GM19240 (cell line): Measurements from ENCODE around the gene PLA2G6.
"Not testable (repeated sequence)": the region's sequence is repeated elsewhere in the genome, so short reads cannot be mapped to it uniquely, and the experiment has no call there.

Experiments used
- DNase-seq: peaks from one replicate; pipeline ENCODE4 v3.0.0; 2011; ENCODE audit warnings: low spot score; ENCODE audit not compliant: insufficient read length

Gene PLA2G6

DNA sequence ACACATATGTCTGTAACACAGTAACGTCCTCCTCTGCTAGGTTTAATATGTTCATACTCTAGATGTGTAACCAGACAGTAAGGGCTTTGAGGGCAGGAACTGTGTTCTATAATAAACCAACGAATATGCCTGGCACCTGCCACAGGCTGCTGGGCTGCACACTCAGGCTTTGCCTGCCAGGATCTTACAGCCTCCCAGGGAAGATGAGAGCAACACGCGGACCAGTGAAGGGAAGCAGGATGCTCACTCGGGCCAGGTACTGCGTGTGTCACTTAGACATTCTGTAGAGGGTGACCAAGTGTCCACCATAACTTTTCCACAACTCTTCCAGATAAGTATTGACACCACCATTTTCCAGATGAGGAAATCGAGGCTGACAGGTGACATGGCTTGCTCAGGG, 49.5 kb downstream of the PLA2G6 start:
- no peak for DNase-seq

DNA sequence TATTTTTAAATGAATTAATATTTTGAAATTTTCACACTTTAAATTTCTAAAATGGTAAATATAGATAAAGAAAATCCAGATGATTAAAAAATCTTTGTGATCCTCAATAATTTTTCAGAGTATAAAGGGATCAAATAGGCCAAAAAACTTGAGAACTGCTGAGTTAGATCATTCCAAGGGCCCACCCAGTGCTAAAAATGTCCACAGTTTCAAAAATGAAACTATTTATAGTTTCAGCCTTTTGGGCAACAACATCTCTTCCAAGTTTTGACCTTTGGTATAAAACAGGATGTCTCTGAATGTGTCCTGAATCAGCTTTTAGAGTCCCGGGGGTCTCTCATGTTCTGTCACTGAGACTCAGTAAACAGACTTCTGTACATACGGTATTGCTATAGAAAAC, 50.2 kb downstream of the PLA2G6 start:
- DNase-seq: no peak

DNA sequence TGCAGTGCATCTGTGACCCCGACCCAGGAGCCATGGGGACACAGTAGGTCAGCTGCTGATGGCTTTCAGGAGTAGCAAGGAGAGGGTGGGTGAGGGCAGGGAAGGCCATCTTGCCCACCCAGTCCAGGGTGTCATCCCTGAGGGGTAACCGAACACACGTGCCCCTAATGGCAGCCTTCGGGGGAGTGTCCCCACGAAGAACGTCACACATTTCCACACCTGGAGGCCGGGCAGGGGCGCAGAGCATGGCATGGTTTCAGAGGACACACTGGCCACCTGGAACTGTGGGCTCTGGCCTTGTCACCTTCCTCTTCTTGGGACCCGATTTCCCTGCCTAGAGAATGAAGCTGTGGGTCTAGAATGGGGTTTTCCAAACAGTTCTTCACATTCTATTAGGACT, 51.8 kb downstream of the PLA2G6 start:
- DNase-seq: no peak

DNA sequence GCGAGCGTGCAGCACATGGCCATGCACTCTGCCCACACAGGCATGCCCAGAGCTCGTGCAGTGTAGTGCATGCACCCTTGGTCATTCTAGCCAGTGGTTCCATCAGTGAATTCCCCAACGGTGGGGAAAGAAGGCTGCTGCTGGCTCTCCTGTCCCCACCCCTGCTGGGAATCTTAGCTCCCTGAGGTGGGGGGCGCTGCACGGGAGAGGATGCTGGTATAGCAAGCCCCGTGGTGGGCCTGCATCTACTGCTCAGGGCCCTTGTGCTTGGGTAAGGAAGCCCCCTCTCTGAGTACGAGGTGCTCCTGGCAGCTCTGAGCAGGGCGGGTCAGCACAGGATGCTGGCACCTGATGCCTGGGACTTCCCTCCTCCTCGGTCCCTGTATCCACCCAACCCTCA, 52.6 kb downstream of the PLA2G6 start:
- no peak for DNase-seq

DNA sequence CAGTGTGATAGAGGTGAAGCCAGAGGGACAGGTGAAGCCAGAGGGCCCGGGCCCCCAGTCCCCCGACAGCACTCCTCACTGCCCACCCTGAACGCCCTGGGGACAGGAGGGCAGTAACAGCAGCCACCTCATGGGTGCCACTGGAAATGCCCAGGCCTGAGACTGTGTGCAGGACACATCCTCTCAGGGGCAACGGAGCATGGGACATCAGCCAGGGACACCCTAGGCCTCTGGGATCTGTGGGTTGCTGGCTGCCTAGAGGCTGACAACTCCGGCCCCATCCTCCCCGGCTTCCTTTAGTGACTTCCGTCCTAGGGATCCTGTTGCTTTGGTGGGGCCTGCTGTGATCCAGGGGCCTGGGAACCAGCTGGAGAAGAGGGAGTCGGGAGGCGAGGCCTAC, 53.8 kb downstream of the PLA2G6 start:
- no peak for DNase-seq

DNA sequence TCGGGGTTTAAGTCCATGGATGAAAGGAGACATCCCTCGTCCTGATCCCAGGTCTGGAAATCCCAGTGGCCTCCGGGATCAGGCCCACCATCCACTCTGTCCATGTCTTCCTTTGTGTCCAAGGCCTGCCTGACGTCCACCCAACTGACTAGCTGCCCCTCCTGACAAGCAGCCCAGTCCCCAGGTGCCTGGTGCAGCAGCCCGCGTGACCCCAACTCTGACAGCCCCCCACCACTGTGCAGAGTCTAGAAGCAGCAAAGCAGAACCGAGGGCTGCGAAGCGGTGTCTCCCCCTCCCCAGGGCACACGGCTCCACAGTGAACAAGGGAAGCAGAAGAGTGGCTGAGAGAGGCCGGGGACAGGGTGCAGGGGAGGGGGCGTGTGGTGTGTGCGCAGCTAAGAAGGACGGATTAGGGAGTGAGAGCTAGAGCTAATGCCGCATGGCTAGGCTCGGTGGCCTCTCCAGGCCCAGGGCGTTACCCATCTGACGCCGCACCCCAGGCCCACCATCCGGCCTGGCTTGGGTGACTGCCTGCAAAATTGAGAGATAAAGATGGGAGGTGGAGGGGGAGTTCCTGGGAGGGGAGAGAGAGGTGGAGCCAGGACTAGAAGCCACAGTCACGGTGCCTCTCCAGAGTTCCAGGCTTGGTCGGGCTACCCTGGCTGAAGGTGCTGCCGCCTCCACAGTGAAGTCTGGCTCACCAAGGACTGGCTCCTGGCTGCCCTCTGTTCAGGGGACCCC, 54.5 kb downstream of the PLA2G6 start:
- DNase-seq: no peak

DNA sequence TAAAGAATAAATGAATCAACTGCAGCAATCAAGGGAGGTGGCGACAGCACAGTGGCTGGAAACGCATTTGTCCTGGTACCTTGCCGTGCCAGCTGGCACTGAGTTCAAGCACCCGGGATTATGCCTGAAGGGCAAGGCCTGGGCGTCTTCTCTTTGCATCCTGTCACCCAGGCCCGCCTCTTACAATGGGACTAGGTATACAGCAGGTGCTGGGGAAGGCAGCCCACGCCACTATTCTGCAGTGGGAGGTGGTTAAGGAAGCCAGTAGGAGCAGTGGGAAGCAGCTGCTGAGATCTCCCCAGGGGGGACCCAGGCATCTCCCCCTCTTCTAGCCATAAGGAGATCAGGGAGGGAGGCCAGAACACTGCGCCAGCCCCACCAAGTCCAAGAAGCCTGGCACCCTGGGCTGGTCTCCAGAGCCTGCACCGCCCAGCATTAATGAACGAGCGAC, 55.9 kb downstream of the PLA2G6 start:
- no peak for DNase-seq

DNA sequence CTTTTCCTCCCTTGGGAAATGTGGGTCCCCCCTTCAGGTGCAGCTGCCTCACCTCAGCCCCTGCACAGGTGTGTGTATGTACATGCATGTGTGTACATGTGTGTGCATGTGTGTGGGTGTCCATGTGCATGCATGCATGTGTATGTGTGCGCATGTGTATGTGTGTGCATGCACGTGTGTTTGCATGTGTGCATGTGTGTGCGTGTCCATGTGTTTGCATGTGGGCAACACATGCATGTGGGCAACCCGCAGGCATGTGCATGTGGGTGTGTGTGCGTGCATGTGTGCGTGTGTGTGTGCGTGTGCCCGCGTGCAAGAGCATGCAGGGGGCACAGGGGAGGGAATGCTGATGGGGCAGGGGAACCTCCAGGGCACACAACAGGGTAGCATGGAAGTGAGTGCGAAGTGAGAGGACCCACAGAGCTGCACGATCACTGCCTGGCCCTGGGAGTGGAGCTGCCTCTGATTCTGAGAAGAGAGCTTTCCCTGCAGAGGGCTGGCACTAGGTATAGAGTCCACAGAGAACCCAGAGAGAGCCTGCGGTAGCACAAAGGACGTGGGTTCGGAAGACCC, 56.5 kb downstream of the PLA2G6 start:
- DNase-seq: no peak

DNA sequence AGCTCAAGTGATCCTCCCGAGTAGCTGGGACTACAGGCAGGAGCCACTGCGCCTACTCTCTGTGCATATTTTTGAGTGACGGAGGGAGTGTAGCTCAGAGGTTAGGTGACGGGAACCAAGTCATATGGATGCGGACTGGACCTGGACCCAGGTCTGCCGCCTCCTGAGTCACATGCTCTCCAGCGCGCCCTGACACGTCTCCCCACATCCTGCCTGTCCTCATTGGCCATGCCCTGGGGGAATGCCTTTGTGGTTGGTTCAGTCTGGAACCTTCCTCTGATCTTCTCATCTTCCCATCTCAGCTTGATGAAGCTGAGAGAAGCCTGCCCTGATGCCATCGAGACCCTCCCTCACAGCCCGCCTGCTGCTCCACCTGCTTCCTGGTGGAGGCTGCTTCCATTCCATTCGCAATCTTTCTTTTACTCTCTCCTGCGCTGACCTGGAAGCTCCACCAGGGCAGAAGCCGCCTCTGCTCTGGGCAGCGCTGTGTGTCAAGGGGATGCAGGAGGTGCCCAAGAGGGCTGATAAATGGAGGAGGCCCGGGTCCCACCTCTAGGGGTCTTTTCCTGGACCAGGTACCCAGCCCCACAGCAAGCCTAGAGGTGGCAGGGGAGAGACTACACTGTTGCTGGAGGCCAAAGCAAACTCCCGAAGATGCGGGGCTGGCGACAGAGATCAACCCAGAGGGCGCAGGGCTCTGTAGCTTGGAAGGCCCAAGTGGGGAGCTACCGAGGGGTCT, 57.2 kb downstream of the PLA2G6 start:
- DNase-seq: no peak

DNA sequence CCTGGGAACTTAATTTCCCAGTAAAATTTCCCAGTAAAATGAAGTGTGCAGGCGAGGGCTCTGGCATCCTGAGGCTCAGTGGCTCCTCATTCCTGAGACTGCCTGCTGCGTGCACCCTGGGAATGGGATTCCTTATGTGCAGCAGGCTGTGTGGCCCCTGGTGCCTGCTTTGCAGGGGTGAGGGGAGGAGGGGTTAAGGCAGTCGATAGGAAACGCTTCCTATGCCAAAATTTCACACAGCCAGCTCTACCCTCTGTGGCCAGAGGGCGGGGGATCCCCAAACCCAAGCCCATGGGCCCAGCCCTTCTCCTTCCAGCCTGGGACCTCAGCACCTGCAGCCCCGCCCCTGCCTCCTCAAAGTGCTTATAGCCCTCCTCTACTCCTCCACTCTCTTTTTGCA, 59.0 kb downstream of the PLA2G6 start:
- DNase-seq: no peak

DNA sequence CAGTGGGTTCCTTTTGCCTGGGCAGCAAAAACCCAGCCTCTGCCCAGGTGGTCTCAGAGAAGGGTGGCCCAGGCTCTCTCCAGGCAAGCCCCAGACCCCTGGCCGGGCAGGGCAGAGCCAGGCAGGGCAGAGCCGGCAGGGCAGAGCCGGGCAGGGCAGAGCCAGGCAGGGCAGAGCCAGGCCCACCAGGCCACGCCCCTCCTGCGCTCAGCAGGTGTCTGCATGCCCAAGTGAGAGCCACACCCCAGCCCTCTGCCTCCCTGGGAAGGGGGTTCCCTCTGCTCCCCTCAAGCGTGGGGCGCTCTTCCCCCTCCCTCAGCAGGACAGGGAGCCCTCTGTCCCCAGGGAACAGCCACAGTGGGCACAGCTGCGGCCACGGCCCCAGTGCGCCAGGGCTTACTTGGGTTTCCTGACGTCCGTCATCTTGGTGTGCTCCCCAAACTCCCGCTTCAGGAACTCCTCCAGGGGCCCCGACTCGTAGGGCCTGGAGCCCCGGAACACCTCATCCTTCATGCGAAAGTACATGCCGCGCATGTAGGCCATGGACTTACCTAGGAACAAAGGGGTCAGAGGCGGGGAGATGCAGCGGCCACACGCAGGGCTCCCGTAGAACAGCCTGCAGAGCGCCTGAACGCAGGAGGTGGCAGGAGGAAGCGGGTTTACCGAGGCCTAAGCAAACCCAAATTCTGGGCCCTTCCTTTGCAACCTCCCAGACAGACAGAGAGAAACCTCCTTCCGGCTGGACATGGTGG, 61.1 kb downstream of the PLA2G6 start:
- DNase-seq: no peak

DNA sequence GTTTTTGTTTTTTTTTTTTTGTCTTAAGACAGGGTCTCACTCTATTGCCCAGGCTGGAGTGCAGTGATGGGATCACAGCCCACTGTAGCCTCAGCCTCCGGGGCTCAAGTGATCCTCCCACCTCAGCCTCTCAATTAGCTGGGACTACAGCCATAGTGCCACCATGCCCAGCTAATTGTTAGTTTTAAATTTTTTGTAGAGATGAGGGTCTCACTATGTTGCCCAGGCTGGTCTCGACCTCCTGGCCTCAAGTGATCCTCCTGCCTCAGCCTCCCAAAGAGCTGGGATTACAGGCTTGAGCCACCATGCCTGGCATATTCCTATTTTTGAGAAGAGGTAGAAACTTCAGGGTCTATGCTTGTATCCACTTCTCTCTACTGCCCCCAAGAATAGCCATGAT, 62.9 kb downstream of the PLA2G6 start:
- DNase-seq: not testable (repeated sequence)

DNA sequence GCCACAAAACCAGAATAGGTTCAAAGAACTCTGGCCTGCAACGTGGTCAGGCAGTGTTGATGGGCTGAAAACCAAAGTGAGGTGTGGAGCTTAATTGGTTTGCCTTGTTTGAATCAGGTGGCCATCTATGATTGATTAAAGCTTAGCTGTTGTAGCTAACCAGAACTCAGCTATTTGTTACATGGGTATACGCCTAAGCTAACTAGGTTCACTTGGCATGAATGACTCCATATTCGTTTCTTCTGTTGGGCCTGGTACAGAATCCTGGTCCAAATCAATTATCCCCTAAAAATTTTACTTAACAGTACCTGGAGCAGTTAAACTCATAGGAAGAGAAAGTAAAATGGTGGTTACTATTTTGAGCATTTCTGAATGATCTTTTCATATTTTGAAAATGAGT, 63.4 kb downstream of the PLA2G6 start:
- DNase-seq: no peak

DNA sequence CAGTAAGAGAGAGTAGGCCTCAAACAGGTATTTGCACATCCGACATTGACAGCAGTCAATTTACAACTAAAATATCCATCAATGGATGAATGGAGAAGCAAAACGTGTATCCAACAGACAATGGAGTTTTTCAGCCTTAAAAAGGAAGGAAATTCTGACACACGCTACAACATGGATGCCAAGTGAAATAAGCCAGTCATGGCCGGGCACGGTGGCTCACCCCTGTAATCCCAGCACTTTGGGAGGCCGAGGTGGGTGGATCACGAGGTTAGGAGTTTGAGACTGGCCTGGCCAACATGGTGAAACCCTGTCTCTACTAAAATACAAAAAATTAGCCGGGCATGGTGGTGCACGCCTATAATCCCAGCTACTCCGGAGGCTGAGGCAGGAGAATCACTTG, 64.1 kb downstream of the PLA2G6 start:
- not testable (repeated sequence) for DNase-seq

DNA sequence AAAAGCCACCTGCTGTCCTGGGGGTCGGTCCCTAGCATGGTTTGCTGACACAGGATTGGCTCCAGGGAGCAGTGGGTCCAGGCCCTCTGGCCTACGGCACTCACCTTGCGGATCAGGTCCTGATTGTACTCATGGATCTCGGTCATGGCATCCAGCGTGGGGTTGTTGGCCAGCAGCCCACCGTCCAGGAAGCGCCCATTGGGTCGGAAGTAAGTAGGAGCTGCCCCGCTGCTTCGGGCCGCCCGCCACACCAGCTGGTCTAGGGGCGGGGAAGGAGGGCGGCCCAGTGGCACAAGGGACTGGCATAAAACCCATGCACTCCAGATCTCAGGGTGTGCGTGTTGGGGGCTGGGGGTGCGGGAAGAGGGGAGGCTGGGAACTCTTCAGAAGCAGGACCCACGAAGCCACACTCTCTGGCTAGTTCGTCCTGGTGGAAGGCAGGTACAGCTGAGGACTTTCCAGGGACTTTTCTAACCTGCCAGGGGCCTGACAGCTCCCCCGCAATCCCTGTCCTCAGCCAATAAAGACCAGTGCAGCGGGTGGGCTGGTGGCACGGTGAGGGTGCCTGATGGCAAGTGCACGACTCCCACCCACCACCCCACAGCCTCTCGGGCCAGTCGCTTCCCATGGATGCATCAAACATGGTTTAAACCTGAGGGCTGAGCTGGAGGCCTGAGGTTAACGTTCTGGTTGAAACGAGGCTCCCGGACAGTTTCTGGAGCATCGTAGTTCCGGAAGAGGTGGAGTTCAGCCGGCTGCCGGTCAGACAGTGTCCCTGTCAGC, 66.0 kb downstream of the PLA2G6 start:
- no peak for DNase-seq

DNA sequence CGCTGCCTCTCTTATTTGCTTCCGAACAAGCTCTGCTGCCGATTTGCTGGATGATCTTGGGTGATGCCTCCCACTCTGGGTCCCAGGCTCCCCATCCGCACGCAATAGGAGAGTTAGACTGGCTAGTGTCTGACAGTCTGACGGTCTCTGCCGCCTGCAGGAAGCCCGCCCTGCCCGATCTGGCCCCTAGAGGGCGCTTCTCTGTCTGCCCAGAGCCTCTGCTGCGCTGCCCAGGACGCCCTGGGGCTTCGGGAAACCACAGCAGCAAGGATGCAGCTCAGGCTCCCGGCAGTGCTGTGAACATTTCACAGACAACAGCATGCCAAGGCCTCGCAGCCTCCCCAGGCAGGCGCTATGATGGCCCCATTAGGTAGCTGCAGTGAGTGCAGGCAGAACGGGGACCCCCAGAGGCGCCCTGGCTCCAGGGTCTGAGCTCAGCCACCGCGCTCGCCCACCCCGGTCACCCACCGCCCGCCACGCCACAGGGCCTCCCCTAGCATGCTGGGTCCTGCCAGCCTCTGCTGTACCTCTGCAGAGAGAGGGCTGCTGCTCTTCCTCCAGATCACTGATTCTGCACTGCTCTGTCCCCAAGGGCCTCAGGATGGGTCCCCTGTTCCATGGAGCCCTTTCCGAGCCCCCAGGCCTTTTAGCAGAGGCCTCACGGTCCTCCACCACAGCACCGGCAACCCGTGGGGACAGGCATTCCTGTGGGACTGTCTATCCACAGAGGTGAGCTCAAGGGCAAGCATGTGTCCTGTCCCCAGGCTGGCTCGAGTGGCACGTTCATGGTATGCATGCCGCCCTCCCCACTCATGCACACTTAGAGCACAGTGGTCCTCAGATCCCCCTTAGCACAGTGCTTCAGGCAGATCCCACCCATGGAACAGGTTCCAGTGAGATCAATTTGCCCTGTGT, 66.9 kb downstream of the PLA2G6 start:
- peak; percentile 93 for DNase-seq

DNA sequence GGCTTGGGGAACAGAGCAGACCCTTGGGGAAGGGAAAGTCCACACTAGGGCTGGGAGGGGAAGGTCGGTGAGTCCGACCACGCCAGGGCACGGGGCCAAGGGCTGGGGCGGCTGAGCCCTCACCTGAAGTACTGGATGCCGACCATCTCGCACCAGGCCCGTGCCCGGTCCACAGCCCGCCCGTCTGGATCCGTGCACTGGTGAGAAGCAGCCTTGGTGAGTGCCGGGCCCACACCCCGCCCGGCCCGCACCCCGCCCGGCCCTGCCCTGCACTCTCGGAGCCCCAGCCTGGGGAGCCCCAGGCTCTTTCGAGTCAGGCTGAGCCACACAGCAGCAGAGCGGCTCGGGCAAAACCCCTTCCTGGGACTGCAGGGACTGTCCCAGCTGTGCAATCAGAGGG, 69.2 kb downstream of the PLA2G6 start:
- no peak for DNase-seq

DNA sequence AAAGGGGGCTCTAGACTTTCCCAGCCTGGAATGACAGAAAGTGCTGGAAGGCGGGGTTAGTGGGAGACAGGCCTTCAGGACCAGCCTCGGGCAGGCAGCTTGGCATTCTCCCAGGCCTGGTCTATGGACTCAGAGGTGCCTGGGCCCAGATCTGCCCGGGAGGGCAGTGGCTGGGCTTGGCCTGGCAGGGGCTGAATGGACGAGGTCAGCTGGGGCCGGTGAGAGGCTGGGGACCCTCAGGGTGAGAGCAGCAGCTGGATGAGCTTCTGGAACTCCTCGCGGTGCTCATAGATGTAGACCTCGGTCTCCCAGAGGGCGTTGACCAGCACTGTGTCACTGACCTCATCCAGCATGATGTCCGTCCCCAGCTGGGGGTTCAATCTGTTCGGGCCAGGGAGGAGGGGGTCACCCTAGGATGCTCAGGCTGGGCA, 69.7 kb downstream of the PLA2G6 start:
- no peak for DNase-seq

DNA sequence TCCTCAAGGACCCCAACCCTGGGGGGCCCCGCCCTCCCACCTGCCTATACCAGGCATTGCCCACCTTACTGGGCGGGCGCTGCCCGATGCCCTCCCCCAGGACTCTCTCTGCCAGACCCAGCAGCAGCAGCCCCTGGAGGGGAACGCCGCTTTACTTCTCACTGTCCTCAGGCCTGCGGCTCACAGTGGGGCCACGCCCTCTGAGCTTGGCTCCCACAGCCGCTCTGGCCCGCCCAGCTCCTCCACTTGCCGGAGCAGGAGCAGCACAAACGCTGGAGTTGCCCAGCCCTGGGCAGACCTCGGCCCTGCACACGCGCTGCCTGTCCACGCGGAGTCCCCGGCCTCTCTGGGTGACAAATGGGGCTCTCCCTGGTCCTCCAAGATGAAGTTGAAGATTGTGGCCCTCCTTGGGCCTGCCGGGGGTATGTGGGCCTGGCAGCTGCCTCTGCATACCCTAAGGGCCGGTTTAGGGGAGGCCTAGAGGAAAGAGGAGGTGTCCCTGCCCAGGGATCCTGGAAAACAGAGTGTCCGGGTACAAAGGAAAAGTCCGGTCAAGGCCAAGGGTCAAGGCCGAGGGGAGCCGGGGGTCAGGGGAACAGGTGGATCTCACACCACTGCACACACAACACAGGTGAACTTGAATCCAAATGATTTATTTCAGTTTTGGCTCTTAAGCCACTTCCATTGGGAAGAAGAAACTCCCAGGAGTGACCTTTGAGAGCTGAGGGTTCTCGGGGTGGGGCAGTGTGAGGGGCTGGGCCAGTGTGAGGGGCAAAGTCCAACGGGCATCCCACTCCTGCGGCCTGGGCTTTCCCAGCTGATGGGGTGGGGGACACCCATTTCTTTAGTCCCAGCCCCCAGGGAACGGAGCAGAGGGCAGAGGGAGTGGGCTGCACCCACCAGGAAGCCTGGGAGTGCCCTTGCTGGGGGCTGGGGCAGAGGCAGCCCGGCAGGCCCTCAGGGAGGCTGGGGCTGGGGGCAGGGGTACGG, 70.5 kb downstream of the PLA2G6 start:
- DNase-seq: no peak
